Posterior cingulate gyrus (tissue), 11 donors: Measurements from ENCODE around the gene COL5A1.

Source experiments
- DNase-seq, 10 donors: peaks; one replicate each; pipeline versions ENCODE4 v3.0.0 to v3.0.0-alpha.2; 2020 to 2021; ENCODE audit warnings: mixed read lengths in 3 of 10
- intact Hi-C: fragments of 100-400 bp; cut with DNase I; formaldehyde crosslinking; loops from one replicate; pipeline ENCODE4 v1.15.1; 2023

Gene COL5A1

DNA sequence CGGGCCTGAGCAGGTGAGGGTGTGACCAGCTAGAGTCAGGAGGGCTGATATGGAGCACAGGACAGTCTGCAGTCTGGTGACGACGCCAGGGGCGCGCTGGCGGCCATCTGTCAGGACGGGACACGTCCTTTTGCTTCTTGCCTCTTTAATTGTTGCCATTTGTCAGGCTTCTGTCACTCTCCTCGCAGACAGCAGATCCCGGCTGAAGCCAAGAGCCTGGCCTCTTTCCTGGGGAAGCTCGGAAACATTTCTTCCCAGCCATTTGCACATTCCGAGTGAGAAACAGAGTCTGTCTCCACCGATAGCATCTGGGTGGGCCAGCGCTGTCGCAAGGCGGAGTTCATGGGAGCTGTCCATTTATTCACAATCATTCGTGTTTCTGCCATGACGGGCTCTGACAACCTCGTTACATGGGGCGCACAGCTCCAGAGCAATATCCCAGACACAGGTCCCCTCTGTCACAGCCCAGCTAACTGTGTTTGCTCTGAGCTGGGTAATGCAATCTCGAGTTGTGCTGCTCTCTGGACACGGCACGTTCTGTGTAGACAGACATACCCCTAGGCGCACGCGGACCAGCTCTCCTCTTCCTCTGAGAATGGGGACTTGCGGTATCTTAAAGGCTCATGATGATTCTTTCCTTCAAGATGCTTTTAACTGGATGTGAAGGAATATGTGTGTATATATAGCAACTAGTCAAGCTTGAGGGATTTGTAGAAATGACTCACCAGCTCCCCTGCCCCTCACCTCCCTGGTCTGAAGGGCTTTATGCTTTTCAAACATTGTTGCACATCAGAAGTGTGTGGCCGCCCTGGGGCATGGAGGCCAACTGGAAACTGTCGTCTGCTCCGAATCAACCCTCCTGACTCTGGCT lies 133.7 kb downstream of the COL5A1 start:
- intact Hi-C loops: no loop called here
- DNase-seq: no peak

DNA sequence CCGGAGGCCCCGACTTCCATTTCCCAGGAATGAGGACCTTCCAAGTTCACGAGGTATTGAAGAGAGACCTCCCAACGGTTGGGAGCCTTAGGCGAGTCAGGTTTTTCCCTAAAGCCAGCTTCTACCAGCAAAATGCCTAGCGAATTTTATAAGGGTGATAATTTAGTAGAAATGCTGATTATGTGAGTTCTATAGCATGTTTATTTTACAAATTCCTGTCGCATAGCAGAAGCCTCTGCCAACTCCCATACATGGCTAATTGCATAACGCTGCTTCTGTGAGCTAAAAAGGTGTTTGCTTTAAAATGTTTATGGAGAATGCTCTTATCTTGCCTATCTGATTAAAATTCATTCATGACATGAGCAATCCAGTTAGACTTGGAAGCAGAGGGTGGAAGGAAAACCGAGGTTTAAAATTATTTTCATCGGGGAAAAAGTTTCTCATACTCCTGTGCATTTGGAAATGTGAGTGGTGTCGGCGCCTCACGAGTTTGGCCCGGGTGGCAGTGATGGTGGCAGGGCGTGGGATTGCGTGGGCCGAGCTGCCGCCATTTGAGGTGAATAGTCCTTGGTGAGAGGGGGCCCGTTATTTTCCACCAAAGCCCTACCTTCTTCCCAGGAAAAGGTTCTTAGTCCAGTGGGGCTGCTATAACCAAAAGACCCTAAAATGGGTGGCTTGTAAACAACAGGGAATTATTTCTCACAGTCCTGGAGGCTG lies 134.6 kb downstream of the COL5A1 start:
- DNase-seq: no peak
- intact Hi-C loops: no loop called here

DNA sequence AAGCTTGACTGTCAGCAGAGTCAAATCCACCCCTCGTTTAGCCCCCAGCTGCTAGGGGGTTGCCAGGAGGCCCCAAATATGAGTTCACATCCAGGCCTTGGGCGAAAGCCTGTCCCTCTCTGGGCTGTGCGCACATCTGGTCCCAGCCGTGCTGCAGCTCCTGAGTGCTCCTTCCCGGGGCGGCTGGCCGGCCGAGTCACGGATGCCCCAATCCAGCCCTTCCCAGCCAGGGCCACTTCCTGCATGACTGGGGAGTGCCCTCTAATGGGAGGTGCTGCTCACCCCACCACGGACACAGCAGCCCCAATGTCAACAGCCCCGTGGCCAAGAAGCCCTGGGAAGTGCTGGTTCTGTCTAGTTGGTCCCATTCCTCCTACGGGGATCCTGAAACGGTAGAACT lies 135.6 kb downstream of the COL5A1 start:
- intact Hi-C loops: no loop called here
- DNase-seq: no peak

DNA sequence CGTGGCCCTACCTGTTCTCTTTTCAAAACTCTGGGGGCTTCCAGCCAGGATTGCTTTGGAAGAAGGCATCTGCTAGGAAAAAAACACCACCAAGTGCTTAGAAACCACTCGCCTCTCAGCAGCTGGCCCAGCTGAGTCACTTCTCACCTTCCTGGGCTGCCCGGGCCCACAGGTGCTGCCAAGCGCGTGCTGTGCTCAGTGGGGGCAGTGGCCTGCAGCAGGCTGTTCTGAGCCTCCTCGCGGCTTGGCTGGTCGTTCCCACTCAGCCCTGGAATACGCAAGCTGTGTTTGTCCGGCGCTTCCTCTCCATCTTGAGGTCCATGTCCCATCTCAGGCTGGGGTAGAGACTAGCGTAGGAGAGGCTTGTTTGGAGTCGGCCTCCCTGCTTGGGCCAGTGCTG lies 136.6 kb downstream of the COL5A1 start:
- intact Hi-C loops: no loop called here
- peak in 8 of 10 donors; percentile 40 to 93 (median 67) for DNase-seq

DNA sequence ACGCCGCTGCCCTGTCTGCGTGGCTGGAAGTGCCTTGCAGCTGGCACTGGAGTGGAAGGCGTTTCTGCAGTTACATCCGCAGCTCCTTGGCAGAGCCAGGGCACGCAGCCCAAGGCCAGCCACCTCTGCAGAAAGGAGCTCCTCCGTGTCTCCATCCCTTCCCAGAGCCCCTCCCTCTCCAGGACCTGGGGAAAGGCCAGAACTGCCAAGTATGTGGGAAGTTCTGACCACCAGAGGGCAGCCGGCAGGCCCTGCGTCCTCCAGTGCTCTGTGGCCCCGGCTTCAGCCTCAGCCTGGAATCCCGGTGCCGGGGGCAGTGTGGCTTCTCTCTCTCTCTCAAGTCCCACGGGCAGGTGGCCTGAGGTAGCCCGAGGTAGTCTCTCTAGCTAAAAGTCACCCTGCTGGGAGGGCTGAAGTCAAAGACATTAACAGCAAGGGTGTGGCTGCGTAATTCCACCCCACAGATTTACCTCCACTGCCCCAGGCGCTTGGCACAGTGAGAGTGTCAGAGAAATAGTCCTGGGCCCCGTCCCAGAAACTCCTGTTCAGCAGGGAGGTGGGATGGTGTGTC lies 137.3 kb downstream of the COL5A1 start:
- intact Hi-C loops: no loop called here
- DNase-seq: peak in 9 of 10 donors; percentile 38 to 93 (median 64)

DNA sequence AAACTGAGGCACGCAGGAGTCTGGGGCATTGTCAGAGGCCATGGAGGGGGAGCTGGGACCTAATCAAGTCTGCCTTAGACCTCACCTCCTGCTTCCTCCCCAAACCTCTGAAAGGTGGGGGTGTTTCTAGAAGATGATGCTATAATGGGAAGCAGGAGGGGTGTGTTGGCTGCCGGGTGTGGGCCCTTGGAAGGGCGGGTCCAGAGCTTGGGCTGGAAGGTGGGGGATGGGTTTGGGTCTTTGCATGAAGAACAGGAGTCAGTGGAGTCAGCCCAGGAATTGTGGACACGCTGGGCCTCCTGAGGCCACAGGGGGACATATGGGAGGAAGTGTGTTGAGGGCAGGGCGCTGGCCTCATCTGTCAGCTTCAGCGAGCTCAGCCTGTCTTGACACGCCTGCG lies 138.0 kb downstream of the COL5A1 start:
- intact Hi-C loops: loop anchor here (10.0 kb wide), 1 partner anchor 295 kb away; no protein-coding TSS in a partner anchor

DNA sequence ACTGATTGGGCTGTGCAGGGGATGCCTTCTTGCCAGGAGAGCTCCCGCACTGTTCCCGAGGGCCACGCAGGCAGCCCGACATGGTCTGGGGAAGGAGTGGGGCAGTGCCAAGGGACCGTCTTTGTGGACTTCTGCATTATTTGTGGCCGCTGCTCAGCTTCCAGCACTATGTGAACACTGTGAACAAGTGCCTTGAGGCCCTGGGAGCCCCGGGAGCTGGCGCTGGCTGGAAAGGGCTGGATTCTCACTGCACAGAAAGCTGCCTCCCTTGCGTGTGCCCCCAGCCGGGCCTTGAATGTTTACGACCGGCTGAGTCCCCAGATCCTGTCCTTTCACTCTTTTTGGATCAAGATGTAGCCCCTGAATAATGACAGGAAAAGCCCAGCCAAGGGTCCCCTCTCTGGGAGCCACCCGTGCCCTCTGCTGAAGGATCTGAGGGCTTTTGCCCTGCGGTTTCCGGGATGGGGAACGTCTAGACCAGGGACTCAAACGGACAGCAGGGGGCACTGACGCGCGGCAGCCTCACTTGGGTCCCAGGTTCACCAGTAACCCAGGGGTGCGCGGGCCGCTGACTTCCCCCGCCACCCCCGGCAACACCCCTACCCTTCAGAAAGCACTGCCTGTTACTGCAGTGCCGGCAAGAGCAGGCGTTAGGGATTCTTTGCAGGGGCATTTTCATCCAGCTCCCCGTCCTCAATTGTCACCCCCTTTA lies 140.1 kb downstream of the COL5A1 start:
- intact Hi-C loops: loop anchor here (10.0 kb wide), 1 partner anchor 293 kb away; no protein-coding TSS in a partner anchor
- DNase-seq: no peak

More for the DNA sequence above, 138.0 kb downstream of the COL5A1 start:
- no peak for DNase-seq

DNA sequence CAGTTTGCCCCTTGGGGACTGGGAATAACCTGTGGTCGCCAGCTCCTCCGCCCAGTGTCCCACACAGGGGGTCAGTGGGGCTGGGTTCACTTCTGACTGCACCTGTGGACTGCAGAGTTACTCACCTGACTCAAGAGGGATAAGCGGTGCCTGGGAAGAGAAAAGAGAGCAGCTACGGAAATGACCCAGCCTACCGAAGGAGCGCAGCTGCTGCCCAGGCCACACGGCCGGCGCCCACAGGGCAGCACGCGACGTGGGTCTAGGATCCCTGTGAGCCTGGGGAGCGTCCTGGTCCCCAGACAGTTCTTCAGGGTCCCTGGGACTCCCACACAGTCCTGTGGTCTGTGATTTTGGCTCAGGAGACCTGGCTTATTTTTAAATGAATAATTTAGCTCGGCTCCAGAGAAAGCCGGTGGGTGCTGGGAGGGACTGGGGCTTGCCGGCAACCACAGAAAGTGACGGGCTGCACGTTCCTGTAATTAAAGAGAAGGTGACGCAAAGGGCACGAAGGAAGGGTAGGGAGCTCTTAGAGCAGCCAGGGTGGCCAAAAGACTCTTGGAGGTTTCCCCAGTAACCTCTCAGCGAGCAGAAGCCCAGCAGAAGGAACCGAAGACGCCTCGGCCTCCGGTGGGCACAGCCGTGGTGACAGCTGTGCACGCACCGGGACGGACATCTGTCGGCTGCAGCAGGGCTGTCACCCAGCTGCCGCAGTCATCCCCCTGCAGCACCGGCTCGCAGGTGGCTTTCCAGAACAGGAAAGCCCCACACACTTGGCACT lies 141.5 kb downstream of the COL5A1 start:
- DNase-seq: no peak
- intact Hi-C loops: loop anchor here (10.0 kb wide), 1 partner anchor 292 kb away; no protein-coding TSS in a partner anchor

DNA sequence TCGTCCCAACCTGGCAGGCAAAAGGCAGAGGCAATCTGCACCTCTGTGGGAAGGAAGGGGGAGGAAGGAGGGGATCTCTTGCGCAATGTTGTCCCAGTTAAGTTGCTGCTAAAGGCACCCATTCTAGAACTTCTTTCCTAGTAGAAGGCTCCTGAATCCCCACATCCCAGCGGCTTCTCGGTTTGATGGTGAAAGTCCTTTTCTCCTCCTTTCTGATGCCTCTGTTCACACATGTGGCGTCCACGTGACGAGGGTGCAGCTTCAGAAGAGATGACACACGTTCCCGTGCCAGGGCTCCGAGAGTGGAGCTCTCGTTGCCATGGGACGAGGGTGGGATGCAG lies 142.1 kb downstream of the COL5A1 start:
- peak in 5 of 10 donors; percentile 24 to 70 (median 52) for DNase-seq
- intact Hi-C loops: loop anchor here (10.0 kb wide), 1 partner anchor 291 kb away; no protein-coding TSS in a partner anchor

DNA sequence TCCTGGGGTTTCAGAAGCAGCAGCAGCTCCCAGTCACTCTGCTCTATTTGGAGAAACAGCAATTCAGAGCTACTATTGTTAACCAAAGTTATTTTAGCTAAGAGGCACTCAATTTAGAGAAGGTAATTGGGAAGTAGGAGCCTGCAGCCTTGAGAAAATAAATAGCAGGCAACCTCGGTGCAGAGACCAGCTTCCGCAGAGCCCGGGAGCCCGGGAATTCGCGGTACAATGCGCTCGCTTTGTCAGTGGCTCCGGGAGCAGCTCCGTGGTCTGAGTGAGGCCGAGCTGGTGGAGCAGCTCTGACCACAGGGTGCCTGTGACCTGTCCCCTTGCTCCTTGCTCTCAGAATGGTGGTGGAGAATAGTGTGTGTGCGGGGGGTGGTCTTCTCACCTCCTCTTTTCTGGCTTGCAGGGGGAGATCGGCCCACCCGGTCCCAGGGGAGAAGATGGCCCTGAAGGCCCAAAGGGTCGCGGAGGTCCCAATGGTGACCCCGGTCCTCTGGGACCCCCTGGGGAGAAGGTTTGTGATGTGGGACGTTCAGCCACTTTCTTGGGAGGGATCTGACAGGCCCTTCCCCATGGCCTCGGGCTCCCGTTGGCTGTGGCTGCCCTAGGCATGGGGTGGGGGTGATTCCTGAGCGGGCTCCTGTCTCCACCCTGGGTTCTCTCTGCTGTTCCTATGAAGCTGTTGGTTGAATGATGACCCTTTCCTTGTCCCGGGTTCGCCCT lies 143.1 kb downstream of the COL5A1 start:
- DNase-seq: peak in 1 of 10 donors; percentile 37
- intact Hi-C loops: loop anchor here (10.0 kb wide), 1 partner anchor 290 kb away; no protein-coding TSS in a partner anchor

DNA sequence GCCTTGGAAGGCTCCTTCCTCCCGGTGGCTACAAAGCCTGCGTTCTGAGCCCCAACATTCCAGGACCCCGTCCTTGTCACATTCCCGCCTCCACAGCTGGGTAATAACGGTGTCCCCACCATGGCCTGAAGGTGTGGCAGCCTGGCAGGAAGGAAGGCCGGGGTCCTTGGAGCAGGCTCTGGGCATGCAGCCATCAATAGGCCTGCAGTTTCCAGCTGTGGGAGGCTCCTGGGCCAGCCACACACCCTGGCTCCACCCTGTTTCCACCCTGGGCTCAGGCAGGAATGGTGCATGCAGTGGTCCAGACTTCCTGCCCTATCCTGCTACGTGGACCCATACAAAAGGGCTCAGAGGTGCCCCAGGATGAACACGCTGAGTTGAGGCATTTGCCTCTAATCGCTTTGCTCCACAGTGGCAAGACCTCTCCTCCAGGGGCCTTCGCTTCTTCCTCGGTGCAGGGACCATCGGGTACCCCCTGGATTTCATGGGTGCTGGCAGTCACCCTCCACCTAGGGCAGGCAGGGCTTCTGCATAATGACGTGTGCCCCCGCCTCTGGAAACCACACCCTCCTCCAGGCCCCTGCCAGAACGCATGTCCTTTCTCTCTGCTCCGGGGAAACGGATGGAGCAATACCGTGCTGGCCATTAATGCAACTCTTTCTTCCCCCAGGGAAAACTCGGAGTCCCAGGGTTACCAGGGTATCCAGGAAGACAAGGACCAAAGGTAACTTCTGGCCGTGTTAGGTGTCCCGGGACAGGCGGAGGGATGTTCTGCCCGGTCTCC lies 143.9 kb downstream of the COL5A1 start:
- no peak for DNase-seq
- intact Hi-C loops: loop anchor here (10.0 kb wide), 1 partner anchor 289 kb away; no protein-coding TSS in a partner anchor

DNA sequence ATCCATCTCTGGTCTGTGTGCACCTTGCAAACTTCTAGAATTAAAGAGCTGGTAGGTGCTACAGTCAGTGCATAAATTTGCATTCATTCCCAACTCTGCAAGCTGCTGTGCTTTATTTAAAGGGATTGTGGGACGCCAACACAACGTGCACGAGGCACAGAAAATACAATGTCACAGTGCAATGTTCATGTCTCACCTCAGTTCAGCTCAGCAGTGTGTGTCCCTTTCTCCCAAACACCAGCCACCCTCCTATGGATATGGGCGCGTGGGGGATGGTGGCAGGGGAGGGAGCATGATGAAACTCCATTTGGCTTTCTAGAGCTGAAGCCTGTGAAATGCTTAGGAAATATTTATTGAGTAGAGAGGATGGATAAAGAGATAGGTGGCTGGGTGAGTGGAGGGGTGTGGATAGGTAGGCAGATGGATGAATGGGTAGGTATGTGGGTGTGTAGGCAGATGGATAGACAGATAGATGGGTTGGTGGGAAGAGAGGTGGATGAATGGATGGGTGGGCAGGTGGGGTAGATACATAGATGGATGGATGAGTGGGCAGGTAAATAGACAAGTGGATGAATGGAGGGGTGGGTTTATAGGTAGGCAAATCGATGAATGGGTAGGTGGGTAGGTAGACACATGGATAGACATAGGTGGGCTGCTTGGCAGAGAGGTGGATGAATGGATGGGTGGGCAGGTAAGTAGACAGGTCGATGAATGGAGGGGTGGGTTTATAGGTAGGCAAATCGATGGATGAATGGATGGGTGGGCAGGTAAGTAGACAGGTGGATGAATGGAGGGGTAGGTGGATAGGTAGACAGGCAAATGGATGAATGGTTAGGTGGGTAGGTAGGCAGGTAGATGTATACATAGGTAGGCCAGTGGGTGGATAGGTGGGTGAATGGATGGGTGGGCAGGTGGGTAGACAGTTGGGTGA lies 146.3 kb downstream of the COL5A1 start:
- peak in 6 of 10 donors; percentile 32 to 91 (median 54) for DNase-seq
- intact Hi-C loops: loop anchor here (10.0 kb wide), 1 partner anchor 287 kb away; no protein-coding TSS in a partner anchor

DNA sequence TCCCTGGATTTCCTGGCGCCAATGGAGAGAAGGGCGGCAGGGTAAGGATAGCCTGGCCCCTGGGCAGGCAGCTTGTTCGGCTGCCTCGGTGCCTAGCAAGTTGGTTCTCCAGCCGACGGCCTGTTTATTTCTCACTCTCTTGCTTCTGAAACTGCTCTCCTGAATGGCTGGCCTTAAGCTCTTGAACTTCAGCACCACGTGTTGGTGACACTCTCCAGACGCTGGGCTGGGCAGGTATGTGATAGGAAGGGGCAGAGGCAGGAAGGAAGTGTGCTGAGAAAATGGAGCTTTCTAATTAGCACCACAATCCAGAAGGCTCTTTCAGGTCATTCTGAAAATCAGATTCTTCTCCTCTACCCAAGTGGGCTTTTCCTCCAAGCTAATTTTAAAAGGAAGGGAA lies 147.6 kb downstream of the COL5A1 start:
- intact Hi-C loops: loop anchor here (10.0 kb wide), 1 partner anchor 286 kb away; no protein-coding TSS in a partner anchor
- no peak for DNase-seq

DNA sequence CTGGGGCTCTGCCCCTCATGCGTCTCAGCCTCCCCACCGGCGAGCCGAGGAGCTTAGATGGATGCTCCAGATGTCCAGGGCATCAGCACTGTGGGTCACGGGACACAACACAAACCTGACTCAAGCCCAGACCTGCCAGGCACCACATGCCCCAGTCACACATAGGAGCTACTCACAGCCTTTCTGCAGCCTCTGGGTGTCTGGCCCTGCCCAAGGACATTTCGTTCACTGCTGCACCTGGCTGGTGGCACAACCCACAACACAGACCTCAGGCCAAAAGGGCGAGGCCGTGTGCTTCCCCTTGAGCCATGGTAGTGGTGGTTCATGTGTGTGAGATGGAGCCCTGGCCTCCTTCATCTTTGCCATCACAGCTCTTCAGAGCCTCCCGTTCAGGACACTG lies 149.4 kb downstream of the COL5A1 start:
- intact Hi-C loops: no loop called here
- no peak for DNase-seq

DNA sequence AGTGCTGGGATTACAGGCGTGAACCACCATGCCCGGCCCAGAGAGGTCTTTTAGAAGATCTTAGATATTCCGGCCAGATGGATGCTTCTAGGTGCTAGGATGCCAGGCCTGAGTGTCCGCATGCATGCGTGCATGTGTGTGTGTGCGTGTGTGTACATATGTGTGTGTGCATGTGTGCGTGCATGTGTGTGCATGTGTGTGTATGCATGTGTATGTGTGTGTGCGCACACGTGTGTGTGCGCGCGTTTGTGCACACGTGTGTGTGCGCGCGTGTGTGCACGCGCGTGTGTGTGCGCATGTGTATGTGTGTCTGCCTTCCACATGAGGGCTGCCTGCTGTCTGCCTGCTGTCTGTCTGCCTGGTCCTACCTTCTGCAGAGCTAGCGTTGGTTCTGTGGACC lies 151.0 kb downstream of the COL5A1 start:
- no peak for DNase-seq
- intact Hi-C loops: no loop called here

DNA sequence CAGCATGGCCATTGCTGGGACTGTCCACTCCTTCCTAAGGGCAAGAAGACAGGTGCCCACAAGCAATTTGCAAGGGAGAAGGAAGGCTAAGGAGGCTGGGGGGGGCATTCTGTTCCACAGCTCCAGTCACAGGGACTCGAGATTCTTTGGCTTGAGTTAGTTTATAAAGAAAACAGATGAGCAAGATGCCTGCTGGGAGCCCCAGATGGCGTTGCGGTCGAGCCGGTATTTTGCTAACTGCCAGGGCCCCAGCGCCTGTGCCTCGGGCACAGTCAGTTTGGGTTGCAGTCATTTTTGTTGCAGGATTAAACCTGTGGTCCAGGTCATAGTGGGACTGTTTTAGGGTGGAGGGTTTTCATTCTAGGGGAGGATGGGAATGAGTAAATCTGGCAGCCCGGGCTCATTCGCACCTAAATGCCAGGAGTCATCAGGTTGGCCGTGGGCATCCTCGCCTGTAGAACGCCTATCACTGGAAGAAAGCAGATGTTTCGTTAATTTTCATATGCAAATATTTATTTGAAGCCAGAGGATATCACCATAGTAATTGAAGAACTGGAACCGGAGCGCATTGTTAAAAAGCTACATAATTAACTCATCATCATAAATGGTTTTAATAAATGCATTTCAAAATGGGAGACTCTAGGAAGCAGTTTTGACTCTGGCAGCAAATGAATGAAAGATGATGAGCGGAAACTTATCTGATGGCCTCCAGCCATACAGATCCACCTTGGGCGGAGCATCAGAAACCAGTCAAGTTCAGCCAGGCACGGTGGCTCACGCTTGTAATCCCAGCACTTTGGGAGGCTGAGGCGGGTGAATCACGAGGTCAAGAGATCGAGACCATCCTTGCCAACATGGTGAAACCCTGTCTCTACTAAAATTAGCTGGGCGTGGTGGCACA lies 151.9 kb downstream of the COL5A1 start:
- intact Hi-C loops: no loop called here
- no peak for DNase-seq
